ENCODE results near the gene C22orf15. TPM values are rescaled to one million over a fixed set of nuclear protein-coding genes. Genes with fewer than 3 reads are reported as not detected.

Gene C22orf15
- total RNA-seq (2021; ENCODE audit: unreplicated experiment) (not detected), Bru-seq, nascent RNA (percentile 15 among the genes with signal in this experiment), BruChase-seq, experiment 1, labeled RNA remaining after a 6-hour chase (not detected), BruChase-seq, experiment 2, labeled RNA remaining after a 2-hour chase (not detected)
- polyA plus RNA-seq (2012), result 0.23 and 0.24 TPM in 2 replicates
- long read RNA-seq, result 0 reads

- BruUV-seq (replicated peaks), result no TSS peak
- Histone ChIP-seq H3K4me3 (replicated peaks in 1 of 2; ENCODE audit: low read depth in 1 of 2, low read length in 2 of 2) (no peak within 1 kb of the TSS), H3K9ac (ENCODE audit: low read length) (no peak within 1 kb of the TSS), H4K20me1 (ENCODE audit: insufficient read depth) (no peaks in the 10 kb centered on the region), H2AFZ (ENCODE audit: low read depth, low read length, poor library complexity, severe bottlenecking) (no peak within 1 kb of the TSS), H3K9me2 (ENCODE audit: insufficient read depth) (no peaks in the 10 kb centered on the region), H3K27me3 (ENCODE audit: insufficient read depth, low read length) (no peaks in the 10 kb centered on the region), H3K4me1 (ENCODE audit: control insufficient read depth in 1 of 2, insufficient read depth in 2 of 2, low read length in 2 of 2) (peaks cover 3 to 36% of the 10 kb centered on the region in 2 experiments; a peak in 3 of 4 replicates), H3K4me2 (ENCODE audit: low read length) (no peak within 1 kb of the TSS; the same call in 1 of the 2 replicates), H3K36me3 (ENCODE audit: control insufficient read depth in 1 of 2, insufficient read depth in 2 of 2, low read length in 2 of 2) (peaks cover 9 to 20% of the 10 kb centered on the region in 2 experiments; a peak in 3 of 4 replicates), H3K79me2 (ENCODE audit: insufficient read depth, low read length) (peaks cover 35% of the 10 kb centered on the region), H3K9me3 (ENCODE audit: control insufficient read depth in 1 of 2, insufficient read depth in 1 of 2, low read depth in 1 of 2, low read length in 2 of 2) (no peaks in the 10 kb centered on the region), H3K27ac (ENCODE audit: low read depth, low read length) (0 out of 2 replicates have a peak within 1 kb of the TSS, but pooled peaks have one; percentile 18)
- ATAC-seq, result no peak
- POLR2A ChIA-PET, result no interaction called here
- RAD21 ChIA-PET (ENCODE audit: low non-redundant PET in 1 of 2, low total read pairs in 2 of 2, uncharacterized antibody in 2 of 2, unreplicated experiment in 2 of 2), result no interaction called here
- intact Hi-C loops (cut with micrococcal nuclease), result loop anchor here (10.0 kb wide), 1 partner anchor 192 kb away; no protein-coding TSS in a partner anchor
- no peak for DNase-seq (ENCODE audit: low read depth, low spot score)
- TF ChIP-seq MAX (IDR thresholded peaks at IDR 0.05) (no peak), EZH2phosphoT487 (IDR thresholded peaks at IDR 0.05; ENCODE audit: borderline replicate concordance) (no peak), EZH2 (IDR thresholded peaks at IDR 0.05) (no peak), ATF3 (IDR thresholded peaks at IDR 0.05) (no peak)
- TF ChIP-seq, protein P1, sequence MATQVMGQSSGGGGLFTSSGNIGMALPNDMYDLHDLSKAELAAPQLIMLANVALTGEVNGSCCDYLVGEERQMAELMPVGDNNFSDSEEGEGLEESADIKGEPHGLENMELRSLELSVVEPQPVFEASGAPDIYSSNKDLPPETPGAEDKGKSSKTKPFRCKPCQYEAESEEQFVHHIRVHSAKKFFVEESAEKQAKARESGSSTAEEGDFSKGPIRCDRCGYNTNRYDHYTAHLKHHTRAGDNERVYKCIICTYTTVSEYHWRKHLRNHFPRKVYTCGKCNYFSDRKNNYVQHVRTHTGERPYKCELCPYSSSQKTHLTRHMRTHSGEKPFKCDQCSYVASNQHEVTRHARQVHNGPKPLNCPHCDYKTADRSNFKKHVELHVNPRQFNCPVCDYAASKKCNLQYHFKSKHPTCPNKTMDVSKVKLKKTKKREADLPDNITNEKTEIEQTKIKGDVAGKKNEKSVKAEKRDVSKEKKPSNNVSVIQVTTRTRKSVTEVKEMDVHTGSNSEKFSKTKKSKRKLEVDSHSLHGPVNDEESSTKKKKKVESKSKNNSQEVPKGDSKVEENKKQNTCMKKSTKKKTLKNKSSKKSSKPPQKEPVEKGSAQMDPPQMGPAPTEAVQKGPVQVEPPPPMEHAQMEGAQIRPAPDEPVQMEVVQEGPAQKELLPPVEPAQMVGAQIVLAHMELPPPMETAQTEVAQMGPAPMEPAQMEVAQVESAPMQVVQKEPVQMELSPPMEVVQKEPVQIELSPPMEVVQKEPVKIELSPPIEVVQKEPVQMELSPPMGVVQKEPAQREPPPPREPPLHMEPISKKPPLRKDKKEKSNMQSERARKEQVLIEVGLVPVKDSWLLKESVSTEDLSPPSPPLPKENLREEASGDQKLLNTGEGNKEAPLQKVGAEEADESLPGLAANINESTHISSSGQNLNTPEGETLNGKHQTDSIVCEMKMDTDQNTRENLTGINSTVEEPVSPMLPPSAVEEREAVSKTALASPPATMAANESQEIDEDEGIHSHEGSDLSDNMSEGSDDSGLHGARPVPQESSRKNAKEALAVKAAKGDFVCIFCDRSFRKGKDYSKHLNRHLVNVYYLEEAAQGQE (IDR thresholded peaks at IDR 0.05; ENCODE audit: low read depth), result no peak
- CTCF ChIA-PET, result no interaction called here
Measured at GRCh38 chr22:23762842-23763578, at the start of gene C22orf15. Gene C22orf15 (plus strand): TSS chr22:23762990. CDS start chr22:23763307, 317 bp downstream.
